ENCODE results near the gene CDX1. TPM values are rescaled to one million over a fixed set of nuclear protein-coding genes. Genes with fewer than 3 reads are reported as not detected.

Gene CDX1
- total and polyA plus RNA-seq, 2 of the 8 experiments (the other 6 are each of a cell fraction or from before 2014, with no cell fraction given), result not detected

GRCh38 chr5:150183436-150183835, 16.9 kb downstream of the CDX1 start:
- Histone ChIP-seq H2BK120ac (replicated peaks; ENCODE audit: low read depth, low read length) (no peak overlapping the region), H4K5ac (ENCODE audit: insufficient read length, low read depth, low read length) (no peak overlapping the region), H2AK5ac (ENCODE audit: low read depth, low read length) (no peak overlapping the region), H2BK12ac (ENCODE audit: low read depth, low read length) (no peak overlapping the region), H3K18ac (ENCODE audit: extremely low read depth, low read length) (no peak overlapping the region), H2BK5ac (ENCODE audit: low read depth, low read length) (no peak overlapping the region), H3K9me3 (ENCODE audit: insufficient read depth in 2 of 2, low read depth in 1 of 2, low read length in 1 of 2) (no peaks in the 10 kb centered on the region), H3K9ac (replicated peaks in 1 of 4; ENCODE audit: extremely low read depth in 1 of 4, low read depth in 3 of 4, low read length in 3 of 4) (no peak overlapping the region), H3K23me2 (ENCODE audit: low read depth, low read length) (no peaks in the 10 kb centered on the region; the same call in 1 of the 2 replicates), H2BK20ac (ENCODE audit: low read length) (no peak overlapping the region), H3K27me3 (replicated peaks in 1 of 4; ENCODE audit: control insufficient read depth in 3 of 4, extremely low read depth in 1 of 4, insufficient read depth in 3 of 4, low read length in 3 of 4) (peaks cover 5 to 27% (median 20%) of the 10 kb centered on the region in 4 experiments), H2AFZ (ENCODE audit: low read length) (no peak overlapping the region), H3K4me3 (ENCODE audit: extremely low read depth in 1 of 4, insufficient read depth in 2 of 4, low read depth in 3 of 4, low read length in 4 of 4) (no peak overlapping the region), H3K14ac (ENCODE audit: insufficient read length) (no peak overlapping the region), H3K4ac (replicated peaks; ENCODE audit: insufficient read length, low read depth, low read length) (no peak overlapping the region), H4K8ac (ENCODE audit: extremely low read depth, insufficient read depth, low read length) (no peak overlapping the region), H3K23ac (ENCODE audit: insufficient read length) (no peak overlapping the region), H4K20me1 (replicated peaks in 1 of 2; ENCODE audit: control insufficient read depth in 1 of 2, insufficient read depth in 2 of 2, low read length in 2 of 2) (peaks cover 0 to under 1% of the 10 kb centered on the region in 2 experiments), H3K79me1 (ENCODE audit: low read depth, low read length) (no peaks in the 10 kb centered on the region), H3K4me1 (replicated peaks in 1 of 4; ENCODE audit: control insufficient read depth in 3 of 4, insufficient read depth in 4 of 4, low read length in 3 of 4) (peaks cover 0 to 12% (median 5%) of the 10 kb centered on the region in 4 experiments; a peak in 6 of 7 replicates), H3K4me2 (ENCODE audit: insufficient read depth in 1 of 2, low read depth in 2 of 2, low read length in 2 of 2) (no peak overlapping the region), H4K91ac (replicated peaks; ENCODE audit: insufficient read length, low read length) (no peak overlapping the region), H3K56ac (replicated peaks; ENCODE audit: insufficient read length, low read depth, low read length) (no peak overlapping the region), H2BK15ac (ENCODE audit: low read length) (no peak overlapping the region), H3K79me2 (ENCODE audit: control insufficient read depth in 1 of 2, insufficient read depth in 2 of 2, low read length in 2 of 2) (no peaks in the 10 kb centered on the region), H3K36me3 (ENCODE audit: control insufficient read depth in 2 of 4, insufficient read depth in 4 of 4, low read length in 3 of 4) (no peaks in the 10 kb centered on the region), H3K27ac (ENCODE audit: low read depth, low read length) (no peak overlapping the region)
- WGBS, 2 experiments (ENCODE audit: extremely low coverage in 1 of 2, insufficient coverage in 1 of 2, insufficient read length in 1 of 2, insufficient replicate concordance in 2 of 2, low coverage in 1 of 2, low lambda C conversion rate in 2 of 2, missing lambda C conversion rate in 1 of 2), result 91% methylated on average over 12 of the region's 12 CpGs; no CpG with 5 or more reads in 1 of the 2 experiments
- CTCF ChIA-PET (ENCODE audit: partially characterized antibody), result interaction anchor here (1.0 to 17.8 kb wide), 3 partner anchors 8 to 26 kb away, joined by 7 to 406 read pairs (median 206); no protein-coding TSS in a partner anchor
- no peak for FAIRE-seq
- POLR2A ChIA-PET (ENCODE audit: partially characterized antibody), result no interaction called here
- DNase-seq (ENCODE audit: low read depth in 1 of 2, low spot score in 2 of 2), result no peak
- TF ChIP-seq TAF1 (IDR thresholded peaks at IDR 0.05; ENCODE audit: low read depth, low read length) (no peak), CBX8 (IDR thresholded peaks at IDR 0.05; ENCODE audit: borderline replicate concordance, low read depth, low read length) (no peak), POLR2A (IDR thresholded peaks at IDR 0.05; ENCODE audit: control extremely low read depth in 1 of 2, low read depth in 2 of 2, low read length in 2 of 2) (no peak), RXRA (IDR thresholded peaks at IDR 0.05; ENCODE audit: insufficient read depth, low read depth, low read length) (no peak), TCF12 (IDR thresholded peaks at IDR 0.05; ENCODE audit: low read depth, low read length) (no peak), KDM5A (IDR thresholded peaks at IDR 0.05; ENCODE audit: low read length) (no peak), SUZ12 (IDR thresholded peaks at IDR 0.05; ENCODE audit: low read length) (no peak), JUND (IDR thresholded peaks at IDR 0.05; ENCODE audit: low read length) (no peak), CHD1 (IDR thresholded peaks at IDR 0.05; ENCODE audit: low read depth, low read length) (no peak), E2F6 (IDR thresholded peaks at IDR 0.05) (no peak), CTCF (IDR thresholded peaks at IDR 0.05; ENCODE audit: control extremely low read depth in 1 of 3, insufficient read depth in 1 of 3, low read depth in 1 of 3, low read length in 3 of 3) (no peak), SIN3A (conservative IDR thresholded peaks at IDR 0.05 in 1 of 2, IDR thresholded peaks at IDR 0.05 in 1 of 2; ENCODE audit: low read depth in 1 of 2, low read length in 2 of 2) (no peak)

Measured in H1 (cell line).